Activated naive CD4-positive, alpha-beta T cell treated with anti-CD3 and anti-CD28 coated beads, Interleukin-2, amount 10 ng/mL, durations not matched to agents 7 days and 5 days (primary cell): ENCODE results near the gene ATP6AP1.

Experiments used
- CTCF ChIA-PET: fragments of 350-600 bp; sonication (Branson Sonifier 250); formaldehyde crosslinking; loops from one replicate; lab custom pipeline; 2021; ENCODE audit warnings: antibody characterized with exemption; lab: Charles Lee
- DNase-seq: peaks from one replicate; pipeline ENCODE4 v3.0.0-alpha.2; 2020
- H3K27ac Mint-ChIP-seq: one replicate; pipeline ENCODE4 v1.8.0; 2021; ENCODE audit warnings: mild to moderate bottlenecking, moderate library complexity, mixed read lengths
- H3K27me3 Mint-ChIP-seq: one replicate; pipeline ENCODE4 v1.8.0; 2021; ENCODE audit warnings: mild to moderate bottlenecking, mixed read lengths
- H3K36me3 Mint-ChIP-seq: one replicate; pipeline ENCODE4 v1.8.0; 2021; ENCODE audit warnings: mixed read lengths
- H3K4me1 Mint-ChIP-seq: one replicate; pipeline ENCODE4 v1.8.0; 2021; ENCODE audit warnings: mixed read lengths
- H3K4me3 Mint-ChIP-seq: one replicate; pipeline ENCODE4 v1.8.0; 2021; ENCODE audit warnings: mild to moderate bottlenecking, moderate library complexity, mixed read lengths
- H3K9me3 Mint-ChIP-seq: one replicate; pipeline ENCODE4 v1.8.0; 2021; ENCODE audit warnings: mixed read lengths

ATP6AP1 gene

GRCh38 chrX:154471839-154472684, 43.6 kb downstream of the ATP6AP1 start:
- Mint-ChIP-seq H3K27me3 (no peaks in the 10 kb centered on the region), H3K9me3 (no peaks in the 10 kb centered on the region), H3K4me3 (no peak overlapping the region), H3K27ac (no peak overlapping the region), H3K4me1 (peaks cover 15% of the 10 kb centered on the region), H3K36me3 (peaks cover 6% of the 10 kb centered on the region)
- DNase-seq = no peak
- CTCF ChIA-PET = no interaction called here

GRCh38 chrX:154472685-154473632, 44.5 kb downstream of the ATP6AP1 start:
- no peak for DNase-seq
- H3K4me3 Mint-ChIP-seq = no peak overlapping the region
- no peak overlapping the region for H3K27ac Mint-ChIP-seq
- H3K27me3 Mint-ChIP-seq = no peaks in the 10 kb centered on the region
- H3K4me1 Mint-ChIP-seq = peaks cover 23% of the 10 kb centered on the region
- H3K36me3 Mint-ChIP-seq = peaks cover 6% of the 10 kb centered on the region
- CTCF ChIA-PET = no interaction called here
- no peaks in the 10 kb centered on the region for H3K9me3 Mint-ChIP-seq

GRCh38 chrX:154473683-154474082, 45.2 kb downstream of the ATP6AP1 start:
- no peak overlapping the region for H3K4me3 Mint-ChIP-seq
- no peak overlapping the region for H3K27ac Mint-ChIP-seq
- H3K27me3 Mint-ChIP-seq = no peaks in the 10 kb centered on the region
- CTCF ChIA-PET = no interaction called here
- H3K9me3 Mint-ChIP-seq = no peaks in the 10 kb centered on the region
- peaks cover 6% of the 10 kb centered on the region for H3K36me3 Mint-ChIP-seq
- DNase-seq = no peak
- peaks cover 28% of the 10 kb centered on the region for H3K4me1 Mint-ChIP-seq

GRCh38 chrX:154476821-154477220, 48.3 kb downstream of the ATP6AP1 start:
- H3K9me3 Mint-ChIP-seq = no peaks in the 10 kb centered on the region
- H3K4me3 Mint-ChIP-seq = peak overlapping the region; percentile 82
- peaks cover 33% of the 10 kb centered on the region for H3K4me1 Mint-ChIP-seq
- CTCF ChIA-PET = interaction anchor here (1.2 to 1.5 kb wide), 2 partner anchors 50 to 104 kb away, joined by 3 to 4 read pairs; no protein-coding TSS in a partner anchor
- H3K27me3 Mint-ChIP-seq = no peaks in the 10 kb centered on the region
- peaks cover 5% of the 10 kb centered on the region for H3K36me3 Mint-ChIP-seq
- DNase-seq = no peak
- H3K27ac Mint-ChIP-seq = peak overlapping the region; percentile 67

- Mint-ChIP-seq H3K27me3 (no peaks in the 10 kb centered on the region), H3K27ac (peak overlapping the region; percentile 87), H3K4me3 (peak overlapping the region; percentile 82), H3K9me3 (no peaks in the 10 kb centered on the region), H3K36me3 (peaks cover 7% of the 10 kb centered on the region), H3K4me1 (peaks cover 35% of the 10 kb centered on the region)
- no peak for DNase-seq
- CTCF ChIA-PET = no interaction called here
These were observed 49.5 kb downstream of the ATP6AP1 start for GRCh38 chrX:154477891-154478477.

GRCh38 chrX:154478728-154479622, 50.5 kb downstream of the ATP6AP1 start, which contains the start of gene LAGE3:
Gene LAGE3, minus strand, starts transcription at chrX:154479281. Its CDS starts 366 bp downstream, at chrX:154478915.
- Mint-ChIP-seq H3K27me3 (no peaks in the 10 kb centered on the region), H3K27ac (peak within 1 kb of the TSS; percentile 89), H3K4me1 (peaks cover 40% of the 10 kb centered on the region), H3K4me3 (peak within 1 kb of the TSS; percentile 82), H3K9me3 (no peaks in the 10 kb centered on the region), H3K36me3 (peaks cover 12% of the 10 kb centered on the region)
- CTCF ChIA-PET = no interaction called here
- peak; percentile 94 for DNase-seq

- no peak for DNase-seq
- Mint-ChIP-seq H3K9me3 (no peaks in the 10 kb centered on the region), H3K4me3 (no peak overlapping the region), H3K4me1 (peaks cover 39% of the 10 kb centered on the region), H3K27me3 (no peaks in the 10 kb centered on the region), H3K36me3 (peaks cover 9% of the 10 kb centered on the region), H3K27ac (no peak overlapping the region)
- CTCF ChIA-PET = no interaction called here
These were observed 52.7 kb downstream of the ATP6AP1 start for GRCh38 chrX:154481195-154481594.

GRCh38 chrX:154481911-154482601, 53.6 kb downstream of the ATP6AP1 start:
- CTCF ChIA-PET = no interaction called here
- Mint-ChIP-seq H3K36me3 (peaks cover 9% of the 10 kb centered on the region), H3K27me3 (no peaks in the 10 kb centered on the region), H3K9me3 (no peaks in the 10 kb centered on the region), H3K27ac (peak overlapping the region; percentile 75), H3K4me3 (no peak overlapping the region), H3K4me1 (peaks cover 34% of the 10 kb centered on the region)
- DNase-seq = no peak

- no peak overlapping the region for H3K27ac Mint-ChIP-seq
- CTCF ChIA-PET = no interaction called here
- H3K9me3 Mint-ChIP-seq = no peaks in the 10 kb centered on the region
- peaks cover 12% of the 10 kb centered on the region for H3K36me3 Mint-ChIP-seq
- no peaks in the 10 kb centered on the region for H3K27me3 Mint-ChIP-seq
- no peak overlapping the region for H3K4me3 Mint-ChIP-seq
- DNase-seq = no peak
- peaks cover 29% of the 10 kb centered on the region for H3K4me1 Mint-ChIP-seq
These were observed 54.3 kb downstream of the ATP6AP1 start for GRCh38 chrX:154482786-154483185.

GRCh38 chrX:154483325-154483724, 54.8 kb downstream of the ATP6AP1 start:
- Mint-ChIP-seq H3K4me1 (peaks cover 29% of the 10 kb centered on the region), H3K27me3 (no peaks in the 10 kb centered on the region), H3K36me3 (peaks cover 15% of the 10 kb centered on the region), H3K9me3 (no peaks in the 10 kb centered on the region), H3K27ac (no peak overlapping the region), H3K4me3 (no peak overlapping the region)
- no peak for DNase-seq
- CTCF ChIA-PET = no interaction called here

- H3K4me3 Mint-ChIP-seq = peak overlapping the region; percentile 68
- H3K36me3 Mint-ChIP-seq = peaks cover 15% of the 10 kb centered on the region
- H3K9me3 Mint-ChIP-seq = no peaks in the 10 kb centered on the region
- no peak for DNase-seq
- CTCF ChIA-PET = no interaction called here
- no peaks in the 10 kb centered on the region for H3K27me3 Mint-ChIP-seq
- H3K27ac Mint-ChIP-seq = no peak overlapping the region
- peaks cover 35% of the 10 kb centered on the region for H3K4me1 Mint-ChIP-seq
These were observed 56.0 kb downstream of the ATP6AP1 start for GRCh38 chrX:154484255-154485149.
